BE2C (cell line): ENCODE results near the gene VEZT.
"Not testable (repeated sequence)": the region's sequence is repeated elsewhere in the genome, so short reads cannot be mapped to it uniquely, and the experiment has no call there.

Source experiments
- DNase-seq: peaks from one replicate; pipeline ENCODE4 v3.0.0-alpha.2; 2020
- H3K27me3 ChIP-seq: fragments of 250-450 bp; sonication (Bioruptor Pico); 2 replicates; pipeline ENCODE4 v1.5.1; 2020; ENCODE audit warnings: mild to moderate bottlenecking
- H3K36me3 ChIP-seq: fragments of 250-450 bp; sonication (Bioruptor Pico); 2 replicates; pipeline ENCODE4 v1.5.1; 2020; ENCODE audit warnings: mild to moderate bottlenecking
- H3K4me1 ChIP-seq: fragments of 250-450 bp; sonication (Bioruptor Pico); 2 replicates; pipeline ENCODE4 v1.5.1; 2020
- H3K4me3 ChIP-seq: 2 replicates; pipeline ENCODE4 v1.5.1; 2011; ENCODE audit warnings: low read depth, low read length
- H3K9me3 ChIP-seq: fragments of 250-450 bp; sonication (Bioruptor Pico); 2 replicates; pipeline ENCODE4 v1.5.1; 2020
- TF ChIP-seq, protein P1 (sequence below): IDR thresholded peaks from 2 replicates; pipeline ENCODE4 v1.5.1; 2012; ENCODE audit warnings: mild to moderate bottlenecking, low read depth, low read length

VEZT gene

DNA sequence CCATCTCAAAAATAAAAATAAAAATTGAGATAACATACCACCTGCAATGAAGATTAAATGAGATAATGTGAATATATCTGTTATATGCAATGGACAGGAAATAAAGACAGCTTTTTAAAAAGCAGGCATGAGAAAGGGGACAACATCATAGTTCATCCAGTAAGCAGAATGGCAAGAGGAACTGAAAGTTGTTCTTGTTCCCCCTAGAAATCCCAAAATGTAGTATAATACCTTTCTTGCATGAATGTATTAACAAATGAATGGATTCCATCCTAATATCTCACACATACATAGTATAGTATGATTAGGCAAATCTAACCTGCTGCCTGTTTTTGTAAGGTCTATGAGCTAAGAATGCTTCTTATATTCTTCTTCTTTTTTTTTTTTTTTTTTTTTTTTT lies 31.8 kb upstream of the VEZT start:
- Histone ChIP-seq H3K4me1 (no peaks in the 10 kb centered on the region; the same call in 1 of the 2 replicates), H3K27me3 (no peaks in the 10 kb centered on the region), H3K4me3 (no peak overlapping the region), H3K36me3 (no peaks in the 10 kb centered on the region), H3K9me3 (no peaks in the 10 kb centered on the region)
- no peak for DNase-seq
- TF ChIP-seq, protein P1, sequence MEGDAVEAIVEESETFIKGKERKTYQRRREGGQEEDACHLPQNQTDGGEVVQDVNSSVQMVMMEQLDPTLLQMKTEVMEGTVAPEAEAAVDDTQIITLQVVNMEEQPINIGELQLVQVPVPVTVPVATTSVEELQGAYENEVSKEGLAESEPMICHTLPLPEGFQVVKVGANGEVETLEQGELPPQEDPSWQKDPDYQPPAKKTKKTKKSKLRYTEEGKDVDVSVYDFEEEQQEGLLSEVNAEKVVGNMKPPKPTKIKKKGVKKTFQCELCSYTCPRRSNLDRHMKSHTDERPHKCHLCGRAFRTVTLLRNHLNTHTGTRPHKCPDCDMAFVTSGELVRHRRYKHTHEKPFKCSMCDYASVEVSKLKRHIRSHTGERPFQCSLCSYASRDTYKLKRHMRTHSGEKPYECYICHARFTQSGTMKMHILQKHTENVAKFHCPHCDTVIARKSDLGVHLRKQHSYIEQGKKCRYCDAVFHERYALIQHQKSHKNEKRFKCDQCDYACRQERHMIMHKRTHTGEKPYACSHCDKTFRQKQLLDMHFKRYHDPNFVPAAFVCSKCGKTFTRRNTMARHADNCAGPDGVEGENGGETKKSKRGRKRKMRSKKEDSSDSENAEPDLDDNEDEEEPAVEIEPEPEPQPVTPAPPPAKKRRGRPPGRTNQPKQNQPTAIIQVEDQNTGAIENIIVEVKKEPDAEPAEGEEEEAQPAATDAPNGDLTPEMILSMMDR: no peak

DNA sequence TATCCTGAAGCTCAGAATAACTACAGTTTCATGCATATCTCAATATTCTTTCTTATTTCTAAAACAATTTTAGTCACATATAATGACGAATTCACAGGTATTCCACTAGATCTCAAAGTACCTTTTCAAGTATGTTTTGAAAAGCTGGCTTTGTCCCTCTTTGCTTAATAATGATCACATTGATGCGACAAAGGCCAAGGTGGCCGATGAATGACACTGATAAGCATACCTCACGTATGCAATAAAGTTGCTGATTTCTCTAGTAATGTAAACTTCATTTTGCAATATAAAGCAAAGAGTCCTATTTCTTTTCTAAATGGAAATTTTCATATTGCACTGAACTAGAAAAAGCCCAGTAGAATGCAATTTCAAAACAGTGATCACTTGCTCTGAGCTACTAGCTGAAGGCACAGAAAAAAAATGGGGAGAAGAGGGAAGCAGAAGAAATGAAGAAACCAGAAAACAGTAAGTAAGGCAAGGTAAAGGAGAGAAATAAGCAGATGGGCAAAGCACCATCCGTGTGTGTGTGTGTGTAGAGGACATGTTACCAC lies 29.7 kb upstream of the VEZT start:
- H3K36me3 ChIP-seq: no peaks in the 10 kb centered on the region

GRCh38 chr12:95191060-95191696 lies 26.4 kb upstream of the VEZT start:
- TF ChIP-seq, protein P1: no peak
- no peaks in the 10 kb centered on the region for H3K36me3 ChIP-seq
- no peaks in the 10 kb centered on the region for H3K4me1 ChIP-seq

More for the DNA sequence above, 29.7 kb upstream of the VEZT start:
- no peaks in the 10 kb centered on the region for H3K9me3 ChIP-seq
- no peaks in the 10 kb centered on the region for H3K27me3 ChIP-seq
- no peak overlapping the region for H3K4me3 ChIP-seq
- TF ChIP-seq, protein P1: no peak
- DNase-seq: no peak
- H3K4me1 ChIP-seq: no peaks in the 10 kb centered on the region; the same call in 1 of the 2 replicates

DNA sequence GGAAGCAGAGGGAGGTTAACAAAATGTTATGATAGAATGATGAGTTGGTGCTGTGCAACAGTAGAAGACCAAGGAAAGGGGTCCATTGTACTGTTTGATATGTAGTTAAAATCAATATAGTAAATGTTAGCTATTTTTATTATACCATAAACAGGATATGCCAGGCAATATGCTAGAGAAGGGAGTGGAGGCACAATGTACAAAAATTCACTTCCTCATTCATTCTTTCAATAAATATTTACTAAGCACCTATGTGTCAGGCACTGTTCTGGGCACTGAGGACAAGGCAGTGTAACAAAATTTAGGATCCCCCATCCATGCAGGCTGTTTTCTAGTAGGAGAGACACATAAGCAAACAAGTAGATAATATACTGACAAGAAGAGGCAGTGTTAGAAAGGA lies 25.3 kb upstream of the VEZT start:
- Histone ChIP-seq H3K4me3 (no peak overlapping the region), H3K4me1 (no peaks in the 10 kb centered on the region), H3K36me3 (no peaks in the 10 kb centered on the region), H3K9me3 (no peaks in the 10 kb centered on the region), H3K27me3 (no peaks in the 10 kb centered on the region)
- DNase-seq: no peak
- TF ChIP-seq, protein P1: no peak

More at GRCh38 chr12:95191060-95191696, 26.4 kb upstream of the VEZT start:
- Histone ChIP-seq H3K4me3 (no peak overlapping the region), H3K9me3 (no peaks in the 10 kb centered on the region), H3K27me3 (no peaks in the 10 kb centered on the region)
- no peak for DNase-seq

- Histone ChIP-seq H3K4me3 (no peak overlapping the region), H3K4me1 (no peaks in the 10 kb centered on the region), H3K27me3 (no peaks in the 10 kb centered on the region), H3K36me3 (no peaks in the 10 kb centered on the region), H3K9me3 (no peaks in the 10 kb centered on the region)
- DNase-seq: no peak
- TF ChIP-seq, protein P1: no peak
Observed at GRCh38 chr12:95193139-95193538, 24.5 kb upstream of the VEZT start.

DNA sequence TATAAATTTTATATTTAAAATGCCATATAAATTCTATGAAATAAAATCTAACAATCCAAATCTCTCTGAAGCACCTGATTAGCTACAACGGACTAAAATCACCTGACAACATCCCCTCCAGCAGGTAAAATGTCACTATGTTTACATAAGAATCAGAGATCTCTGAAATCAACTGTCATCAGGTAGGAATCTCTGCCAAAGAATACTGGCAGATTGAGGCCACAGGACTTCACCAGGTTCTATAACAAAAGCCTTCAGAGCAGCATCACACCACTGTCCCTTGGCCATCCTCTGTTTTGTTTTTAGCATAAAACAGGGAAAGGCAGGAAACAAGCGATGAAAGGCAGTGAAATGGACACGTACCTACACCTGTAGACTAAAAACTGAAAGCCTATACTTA lies 22.5 kb upstream of the VEZT start:
- Histone ChIP-seq H3K4me3 (no peak overlapping the region), H3K36me3 (no peaks in the 10 kb centered on the region), H3K4me1 (no peaks in the 10 kb centered on the region), H3K27me3 (no peaks in the 10 kb centered on the region), H3K9me3 (no peaks in the 10 kb centered on the region)
- DNase-seq: no peak
- TF ChIP-seq, protein P1: no peak

DNA sequence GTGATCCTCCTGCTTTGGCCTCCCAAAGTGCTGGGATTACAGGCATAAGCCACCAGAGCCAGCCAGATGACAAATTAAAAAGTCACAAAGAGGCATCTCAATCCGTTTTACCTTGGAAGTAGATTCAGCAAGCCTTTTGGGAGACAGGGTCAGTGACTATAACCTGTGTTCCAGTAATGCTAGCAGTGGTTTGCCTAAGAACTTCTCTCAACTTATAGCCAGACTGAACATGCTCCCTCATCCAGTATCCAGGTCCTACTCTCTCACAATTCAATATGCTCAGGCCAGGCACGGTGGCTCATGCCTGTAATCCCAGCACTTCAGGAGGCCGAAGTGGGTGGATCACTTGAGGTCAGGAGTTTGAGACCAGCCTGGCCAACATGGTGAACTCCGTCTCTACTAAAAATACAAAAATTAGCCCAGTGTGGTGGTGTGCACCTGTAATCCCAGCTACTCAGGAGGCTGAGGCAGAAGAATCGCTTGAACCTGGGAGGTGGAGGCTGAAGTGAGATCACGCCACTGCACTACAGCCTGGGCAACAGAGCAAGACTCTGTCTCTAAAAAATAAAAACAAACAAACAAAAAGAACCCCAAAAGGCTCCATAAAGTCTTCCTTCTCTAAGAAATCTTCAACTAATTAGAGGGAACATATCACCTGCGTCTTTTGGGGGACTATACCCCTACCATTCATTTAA lies 20.6 kb upstream of the VEZT start:
- H3K4me1 ChIP-seq, H3K36me3 ChIP-seq, H3K9me3 ChIP-seq, H3K27me3 ChIP-seq, H3K4me3 ChIP-seq, DNase-seq: not testable (repeated sequence)
